Thoracic aorta (tissue), 2 donors: Measurements from ENCODE around the gene SYNJ1. TPM values are rescaled to one million over a fixed set of nuclear protein-coding genes. Genes with fewer than 3 reads are reported as not detected.
"Not testable (repeated sequence)": the region's sequence is repeated elsewhere in the genome, so short reads cannot be mapped to it uniquely, and the experiment has no call there.

Experiments
- ATAC-seq: fragments of 150-250 bp; one replicate; pipeline ENCODE4 v1.8.0; 2017; ENCODE audit warnings: low read depth; ENCODE audit not compliant: insufficient number of reproducible peaks, low FRiP score
- DNase-seq: peaks from one replicate; pipeline ENCODE4 v3.0.0-alpha.2; 2020; ENCODE audit warnings: low spot score
- H3K27ac ChIP-seq, 2 donors: fragments of 200-600 bp; sonication (generic); 1 replicate in 1 of 2; 2 replicates in 1 of 2; pipeline ENCODE4 v1.5.1; 2016; ENCODE audit warnings: mild to moderate bottlenecking in 2 of 2, moderate library complexity in 2 of 2
- H3K27me3 ChIP-seq: fragments of 200-600 bp; sonication (generic); replicated peaks from 2 replicates; pipeline ENCODE4 v1.6.0; 2016; ENCODE audit warnings: mild to moderate bottlenecking; ENCODE audit not compliant: insufficient read depth
- H3K36me3 ChIP-seq: fragments of 200-600 bp; sonication (generic); one replicate; pipeline ENCODE4 v1.5.1; 2016
- H3K4me1 ChIP-seq, 2 donors: fragments of 200-600 bp; sonication (generic); 1 replicate in 1 of 2; 2 replicates in 1 of 2; pipeline versions ENCODE4 v1.5.1 to v1.6.0; 2016; ENCODE audit warnings: low read depth in 2 of 2, mild to moderate bottlenecking in 1 of 2; ENCODE audit not compliant: control insufficient read depth in 1 of 2
- H3K4me3 ChIP-seq: fragments of 200-600 bp; sonication (generic); 2 replicates; pipeline ENCODE4 v1.5.1; 2016; ENCODE audit warnings: mild to moderate bottlenecking
- H3K9me3 ChIP-seq: fragments of 200-600 bp; sonication (generic); 2 replicates; pipeline ENCODE4 v1.5.1; 2016
- CTCF ChIP-seq: fragments of 200-600 bp; sonication (generic); IDR thresholded peaks from one replicate; pipeline ENCODE4 v1.5.1; 2019; ENCODE audit warnings: antibody characterized with exemption
- total RNA-seq, 2 donors: library from RNA; depleted of rRNA; stranded (reverse); fragments of >200 nt; gene quantifications; one replicate each; pipeline versions ENCODE4 v1.1.0 to v1.2.3, GENCODE V29; 2016

Gene SYNJ1
- total RNA-seq, 2 donors from 2014 or later = 10.6 to 19.4 TPM

GRCh38 chr21:32612075-32612998 is 115.5 kb downstream of the SYNJ1 start, which contains the start of gene CFAP298:
Gene CFAP298, minus strand, starts transcription at chr21:32612377. Its CDS starts 134 bp downstream, at chr21:32612243.
- ATAC-seq (peak; percentile 88), DNase-seq (peak; percentile 62)
- H3K27ac ChIP-seq = peak within 1 kb of the TSS; percentile 77 to 85
- no peaks in the 10 kb centered on the region for H3K9me3 ChIP-seq
- peaks cover 7 to 15% of the 10 kb centered on the region in 2 donors for H3K4me1 ChIP-seq
- H3K4me3 ChIP-seq = peak within 1 kb of the TSS; percentile 77
- H3K27me3 ChIP-seq = no peaks in the 10 kb centered on the region
- H3K36me3 ChIP-seq = peaks cover 10% of the 10 kb centered on the region
- TF ChIP-seq CTCF = no peak

- no peaks in the 10 kb centered on the region for H3K27me3 ChIP-seq
- DNase-seq (no peak), ATAC-seq (no peak)
- H3K27ac ChIP-seq = peak overlapping the region; percentile 77 to 85
- peak overlapping the region; percentile 77 for H3K4me3 ChIP-seq
- no peaks in the 10 kb centered on the region for H3K9me3 ChIP-seq
- peaks cover 16% of the 10 kb centered on the region for H3K36me3 ChIP-seq
- peaks cover 7 to 15% of the 10 kb centered on the region in 2 donors for H3K4me1 ChIP-seq
- no peak for TF ChIP-seq CTCF
These were observed 116.3 kb downstream of the SYNJ1 start for GRCh38 chr21:32611471-32611997.

GRCh38 chr21:32610940-32611339 is 116.9 kb downstream of the SYNJ1 start:
- Histone ChIP-seq H3K36me3 (peaks cover 21% of the 10 kb centered on the region), H3K4me1 (peaks cover 7 to 15% of the 10 kb centered on the region in 2 donors), H3K4me3 (peak overlapping the region; percentile 77)
- not testable (repeated sequence) for H3K27ac ChIP-seq, H3K9me3 ChIP-seq, ATAC-seq, DNase-seq, H3K27me3 ChIP-seq

GRCh38 chr21:32608851-32609250 is 119.0 kb downstream of the SYNJ1 start:
- H3K27me3 ChIP-seq = no peaks in the 10 kb centered on the region
- peaks cover 7 to 15% of the 10 kb centered on the region in 2 donors for H3K4me1 ChIP-seq
- ATAC-seq (no peak), DNase-seq (no peak)
- no peaks in the 10 kb centered on the region for H3K9me3 ChIP-seq
- no peak for TF ChIP-seq CTCF
- peaks cover 39% of the 10 kb centered on the region for H3K36me3 ChIP-seq
- no peak overlapping the region for H3K4me3 ChIP-seq
- no peak overlapping the region for H3K27ac ChIP-seq

GRCh38 chr21:32605469-32605868 is 122.3 kb downstream of the SYNJ1 start:
- no peak for ATAC-seq
- DNase-seq = no peak
- H3K27me3 ChIP-seq = no peaks in the 10 kb centered on the region
- no peak for TF ChIP-seq CTCF
- peaks cover 59% of the 10 kb centered on the region for H3K36me3 ChIP-seq
- H3K9me3 ChIP-seq = no peaks in the 10 kb centered on the region
- no peak overlapping the region for H3K27ac ChIP-seq
- H3K4me3 ChIP-seq = no peak overlapping the region
- H3K4me1 ChIP-seq = peaks cover 1 to 7% of the 10 kb centered on the region in 2 donors
